Fibroblast of mammary gland (primary cell): ENCODE results near the gene RFTN1.

Experiments used
- DNase-seq: peaks from one replicate; pipeline ENCODE4 v3.0.0-alpha.2; 2010; ENCODE audit warnings: low read depth
- H3K4me3 ChIP-seq: 2 replicates; pipeline ENCODE4 v1.5.1; 2011; ENCODE audit warnings: low read depth, mild to moderate bottlenecking, low read length, moderate library complexity; ENCODE audit not compliant: control insufficient read depth
- CTCF ChIP-seq: conservative IDR thresholded peaks from 2 replicates; pipeline ENCODE4 v1.5.1; 2011; ENCODE audit warnings: low read depth, low read length, inconsistent platforms; ENCODE audit not compliant: control insufficient read depth, insufficient read depth

RFTN1 gene

GRCh38 chr3:16511681-16512434 is 1.6 kb downstream of the RFTN1 start:
- peak; percentile 78 for DNase-seq
- no peak for TF ChIP-seq CTCF
- peak overlapping the region; percentile 88 for H3K4me3 ChIP-seq

- DNase-seq: no peak
- no peak for TF ChIP-seq CTCF
- H3K4me3 ChIP-seq: no peak overlapping the region
Observed at GRCh38 chr3:16510620-16511319, 2.7 kb downstream of the RFTN1 start.

GRCh38 chr3:16509721-16510619 is 3.5 kb downstream of the RFTN1 start:
- H3K4me3 ChIP-seq: no peak overlapping the region
- no peak for DNase-seq
- no peak for TF ChIP-seq CTCF

- TF ChIP-seq CTCF: no peak
- peak; percentile 49 for DNase-seq
- H3K4me3 ChIP-seq: no peak overlapping the region
Observed at GRCh38 chr3:16508591-16508995, 4.9 kb downstream of the RFTN1 start.

- no peak for DNase-seq
- no peak overlapping the region for H3K4me3 ChIP-seq
- no peak for TF ChIP-seq CTCF
Observed at GRCh38 chr3:16508243-16508578, 5.3 kb downstream of the RFTN1 start.

GRCh38 chr3:16507578-16508242 is 5.8 kb downstream of the RFTN1 start:
- H3K4me3 ChIP-seq: no peak overlapping the region
- no peak for DNase-seq
- no peak for TF ChIP-seq CTCF
